ENCODE measurements around the gene RAB22A.
"Not testable (repeated sequence)": the region's sequence is repeated elsewhere in the genome, so short reads cannot be mapped to it uniquely, and the experiment has no call there.

RAB22A gene

GRCh38 chr20:58406422-58407001, 97.0 kb downstream of the RAB22A start:
- TF ChIP-seq CTCF (conservative IDR thresholded peaks at IDR 0.05; ENCODE audit: low read length) = no peak
- no peak for DNase-seq (ENCODE audit: low read depth)
- H3K4me3 ChIP-seq (ENCODE audit: low read length) = no peak overlapping the region

GRCh38 chr20:58407201-58407873, 97.8 kb downstream of the RAB22A start:
- no peak overlapping the region for H3K4me3 ChIP-seq (ENCODE audit: low read length)
- DNase-seq (ENCODE audit: low read depth) = no peak
- TF ChIP-seq CTCF (conservative IDR thresholded peaks at IDR 0.05; ENCODE audit: low read length) = no peak

GRCh38 chr20:58407966-58408557, 98.5 kb downstream of the RAB22A start:
- no peak overlapping the region for H3K4me3 ChIP-seq (ENCODE audit: low read length)
- peak; percentile 28 for DNase-seq (ENCODE audit: low read depth)
- TF ChIP-seq CTCF (conservative IDR thresholded peaks at IDR 0.05; ENCODE audit: low read length) = no peak

- no peak overlapping the region for H3K4me3 ChIP-seq (ENCODE audit: low read length)
- no peak for DNase-seq (ENCODE audit: low read depth)
- no peak for TF ChIP-seq CTCF (conservative IDR thresholded peaks at IDR 0.05; ENCODE audit: low read length)
Measured at GRCh38 chr20:58408603-58409246, 99.2 kb downstream of the RAB22A start.

- not testable (repeated sequence) for H3K4me3 ChIP-seq (ENCODE audit: low read length); DNase-seq (ENCODE audit: low read depth)
Measured at GRCh38 chr20:58414216-58414615, 104.7 kb downstream of the RAB22A start.

GRCh38 chr20:58414786-58415185, 105.3 kb downstream of the RAB22A start:
- not testable (repeated sequence) for H3K4me3 ChIP-seq (ENCODE audit: low read length); DNase-seq (ENCODE audit: low read depth)

- no peak for TF ChIP-seq CTCF (conservative IDR thresholded peaks at IDR 0.05; ENCODE audit: low read length)
- no peak overlapping the region for H3K4me3 ChIP-seq (ENCODE audit: low read length)
- no peak for DNase-seq (ENCODE audit: low read depth)
Measured at GRCh38 chr20:58416057-58416456, 106.5 kb downstream of the RAB22A start.

GRCh38 chr20:58416835-58417234, 107.3 kb downstream of the RAB22A start:
- no peak overlapping the region for H3K4me3 ChIP-seq (ENCODE audit: low read length)
- no peak for TF ChIP-seq CTCF (conservative IDR thresholded peaks at IDR 0.05; ENCODE audit: low read length)

More at GRCh38 chr20:58416835-58417234, 107.3 kb downstream of the RAB22A start:
- DNase-seq (ENCODE audit: low read depth) = no peak
